ENCODE data around the gene ATP13A2.
"Not testable (repeated sequence)": the region's sequence is repeated elsewhere in the genome, so short reads cannot be mapped to it uniquely, and the experiment has no call there.

Gene ATP13A2

GRCh38 chr1:16954579-16954978 lies 57.1 kb downstream of the ATP13A2 start:
- DNase-seq (ENCODE audit: low read depth): no peak
- no peak overlapping the region for H3K4me3 ChIP-seq (ENCODE audit: low read length)
- TF ChIP-seq CTCF (IDR thresholded peaks at IDR 0.05; ENCODE audit: insufficient read depth, low read depth, low read length, missing control alignments): no peak

- DNase-seq (ENCODE audit: low read depth); H3K4me3 ChIP-seq (ENCODE audit: low read length): not testable (repeated sequence)
These were observed 59.4 kb downstream of the ATP13A2 start for GRCh38 chr1:16952376-16952775.

GRCh38 chr1:16949026-16949425 lies 62.7 kb downstream of the ATP13A2 start:
- H3K4me3 ChIP-seq (ENCODE audit: low read length): not testable (repeated sequence)
- peak; percentile 92 for DNase-seq (ENCODE audit: low read depth)

- H3K4me3 ChIP-seq (ENCODE audit: low read length): not testable (repeated sequence)
- peak; percentile 99 for DNase-seq (ENCODE audit: low read depth)
These were observed 63.3 kb downstream of the ATP13A2 start for GRCh38 chr1:16948282-16948891.

- no peak overlapping the region for H3K4me3 ChIP-seq (ENCODE audit: low read length)
- no peak for DNase-seq (ENCODE audit: low read depth)
- no peak for TF ChIP-seq CTCF (IDR thresholded peaks at IDR 0.05; ENCODE audit: insufficient read depth, low read depth, low read length, missing control alignments)
These were observed 65.1 kb downstream of the ATP13A2 start for GRCh38 chr1:16946646-16947045.

GRCh38 chr1:16946185-16946584 lies 65.5 kb downstream of the ATP13A2 start:
- H3K4me3 ChIP-seq (ENCODE audit: low read length): not testable (repeated sequence)

GRCh38 chr1:16945512-16945911 lies 66.2 kb downstream of the ATP13A2 start:
- not testable (repeated sequence) for DNase-seq (ENCODE audit: low read depth); H3K4me3 ChIP-seq (ENCODE audit: low read length)

More at GRCh38 chr1:16946185-16946584, 65.5 kb downstream of the ATP13A2 start:
- not testable (repeated sequence) for DNase-seq (ENCODE audit: low read depth)

- no peak for TF ChIP-seq CTCF (IDR thresholded peaks at IDR 0.05; ENCODE audit: insufficient read depth, low read depth, low read length, missing control alignments)
- H3K4me3 ChIP-seq (ENCODE audit: low read length): no peak overlapping the region
- DNase-seq (ENCODE audit: low read depth): no peak
These were observed 67.7 kb downstream of the ATP13A2 start for GRCh38 chr1:16944038-16944437.

GRCh38 chr1:16939386-16940180 lies 72.1 kb downstream of the ATP13A2 start:
- not testable (repeated sequence) for H3K4me3 ChIP-seq (ENCODE audit: low read length); DNase-seq (ENCODE audit: low read depth)

GRCh38 chr1:16938351-16939321 lies 73.1 kb downstream of the ATP13A2 start:
- DNase-seq (ENCODE audit: low read depth): no peak
- H3K4me3 ChIP-seq (ENCODE audit: low read length): no peak overlapping the region
- no peak for TF ChIP-seq CTCF (IDR thresholded peaks at IDR 0.05; ENCODE audit: insufficient read depth, low read depth, low read length, missing control alignments)

GRCh38 chr1:16936580-16936979 lies 75.1 kb downstream of the ATP13A2 start:
- H3K4me3 ChIP-seq (ENCODE audit: low read length); DNase-seq (ENCODE audit: low read depth): not testable (repeated sequence)

Data from epithelial cell of esophagus (primary cell).